ENCODE data around the gene SFXN3.

SFXN3 gene

GRCh38 chr10:101029520-101030295 is 1.3 kb upstream of the SFXN3 start:
- Histone ChIP-seq H2AFZ (ENCODE audit: low read length) (no peak overlapping the region), H4K20me1 (ENCODE audit: insufficient read depth, low read length) (no peaks in the 10 kb centered on the region), H3K36me3 (ENCODE audit: insufficient read depth, low read length) (no peaks in the 10 kb centered on the region), H3K9ac (ENCODE audit: low read length) (no peak overlapping the region), H3K9me2 (ENCODE audit: low read depth, low read length) (no peaks in the 10 kb centered on the region), H3K79me2 (ENCODE audit: insufficient read depth, low read length) (no peaks in the 10 kb centered on the region), H3K9me3 (ENCODE audit: low read length) (no peaks in the 10 kb centered on the region), H3K4me1 (ENCODE audit: insufficient read depth, low read length, severe bottlenecking) (peaks cover 10% of the 10 kb centered on the region), H3K4me3 (ENCODE audit: low read depth, low read length, poor library complexity, severe bottlenecking) (no peak overlapping the region), H3K4me2 (ENCODE audit: low read length) (no peak overlapping the region), H3F3A (ENCODE audit: insufficient read depth, low read length) (no peaks in the 10 kb centered on the region), H3K27me3 (ENCODE audit: insufficient read depth, low read length) (0 out of 2 replicates have a peak, but pooled peaks cover 4% of the 10 kb centered on the region), H3K27ac (ENCODE audit: low read depth, low read length, poor library complexity, severe bottlenecking) (no peak overlapping the region)
- no peak for TF ChIP-seq EZH2 (IDR thresholded peaks at IDR 0.05; ENCODE audit: borderline replicate concordance, low read length)
- TF ChIP-seq, protein P1, sequence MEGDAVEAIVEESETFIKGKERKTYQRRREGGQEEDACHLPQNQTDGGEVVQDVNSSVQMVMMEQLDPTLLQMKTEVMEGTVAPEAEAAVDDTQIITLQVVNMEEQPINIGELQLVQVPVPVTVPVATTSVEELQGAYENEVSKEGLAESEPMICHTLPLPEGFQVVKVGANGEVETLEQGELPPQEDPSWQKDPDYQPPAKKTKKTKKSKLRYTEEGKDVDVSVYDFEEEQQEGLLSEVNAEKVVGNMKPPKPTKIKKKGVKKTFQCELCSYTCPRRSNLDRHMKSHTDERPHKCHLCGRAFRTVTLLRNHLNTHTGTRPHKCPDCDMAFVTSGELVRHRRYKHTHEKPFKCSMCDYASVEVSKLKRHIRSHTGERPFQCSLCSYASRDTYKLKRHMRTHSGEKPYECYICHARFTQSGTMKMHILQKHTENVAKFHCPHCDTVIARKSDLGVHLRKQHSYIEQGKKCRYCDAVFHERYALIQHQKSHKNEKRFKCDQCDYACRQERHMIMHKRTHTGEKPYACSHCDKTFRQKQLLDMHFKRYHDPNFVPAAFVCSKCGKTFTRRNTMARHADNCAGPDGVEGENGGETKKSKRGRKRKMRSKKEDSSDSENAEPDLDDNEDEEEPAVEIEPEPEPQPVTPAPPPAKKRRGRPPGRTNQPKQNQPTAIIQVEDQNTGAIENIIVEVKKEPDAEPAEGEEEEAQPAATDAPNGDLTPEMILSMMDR (IDR thresholded peaks at IDR 0.05; ENCODE audit: low read length) = no peak

GRCh38 chr10:101030496-101031127 is 422 bp upstream of the SFXN3 start:
- no peak overlapping the region for H3K9ac ChIP-seq (ENCODE audit: low read length)
- 0 out of 2 replicates have a peak, but pooled peaks cover 4% of the 10 kb centered on the region for H3K27me3 ChIP-seq (ENCODE audit: insufficient read depth, low read length)
- peak overlapping the region; percentile 53 for H3K4me3 ChIP-seq (ENCODE audit: low read depth, low read length, poor library complexity, severe bottlenecking)
- no peak overlapping the region for H3K27ac ChIP-seq (ENCODE audit: low read depth, low read length, poor library complexity, severe bottlenecking)
- peak overlapping the region; percentile 58 for H3K4me2 ChIP-seq (ENCODE audit: low read length)
- H3F3A ChIP-seq (ENCODE audit: insufficient read depth, low read length) = no peaks in the 10 kb centered on the region
- peaks cover 10% of the 10 kb centered on the region for H3K4me1 ChIP-seq (ENCODE audit: insufficient read depth, low read length, severe bottlenecking)
- H3K79me2 ChIP-seq (ENCODE audit: insufficient read depth, low read length) = no peaks in the 10 kb centered on the region
- H3K9me2 ChIP-seq (ENCODE audit: low read depth, low read length) = no peaks in the 10 kb centered on the region
- H4K20me1 ChIP-seq (ENCODE audit: insufficient read depth, low read length) = no peaks in the 10 kb centered on the region
- H3K9me3 ChIP-seq (ENCODE audit: low read length) = no peaks in the 10 kb centered on the region
- H3K36me3 ChIP-seq (ENCODE audit: insufficient read depth, low read length) = no peaks in the 10 kb centered on the region
- TF ChIP-seq, protein P1 (IDR thresholded peaks at IDR 0.05; ENCODE audit: low read length) = no peak
- TF ChIP-seq EZH2 (IDR thresholded peaks at IDR 0.05; ENCODE audit: borderline replicate concordance, low read length) = no peak
- no peak overlapping the region for H2AFZ ChIP-seq (ENCODE audit: low read length)

GRCh38 chr10:101031796-101032636 is 982 bp downstream of the SFXN3 start:
- Histone ChIP-seq H3K9me3 (ENCODE audit: low read length) (no peaks in the 10 kb centered on the region), H2AFZ (ENCODE audit: low read length) (no peak overlapping the region), H3K4me2 (ENCODE audit: low read length) (peak overlapping the region; percentile 58), H3K9ac (ENCODE audit: low read length) (no peak overlapping the region; the same call in 1 of the 2 replicates), H3K27me3 (ENCODE audit: insufficient read depth, low read length) (0 out of 2 replicates have a peak, but pooled peaks cover 4% of the 10 kb centered on the region), H3K27ac (ENCODE audit: low read depth, low read length, poor library complexity, severe bottlenecking) (no peak overlapping the region), H3K36me3 (ENCODE audit: insufficient read depth, low read length) (no peaks in the 10 kb centered on the region), H3K9me2 (ENCODE audit: low read depth, low read length) (no peaks in the 10 kb centered on the region), H3F3A (ENCODE audit: insufficient read depth, low read length) (no peaks in the 10 kb centered on the region), H3K4me3 (ENCODE audit: low read depth, low read length, poor library complexity, severe bottlenecking) (peak overlapping the region; percentile 53), H3K79me2 (ENCODE audit: insufficient read depth, low read length) (no peaks in the 10 kb centered on the region), H4K20me1 (ENCODE audit: insufficient read depth, low read length) (no peaks in the 10 kb centered on the region), H3K4me1 (ENCODE audit: insufficient read depth, low read length, severe bottlenecking) (peaks cover 10% of the 10 kb centered on the region)
- TF ChIP-seq, protein P1 (IDR thresholded peaks at IDR 0.05; ENCODE audit: low read length) = no peak
- TF ChIP-seq EZH2 (IDR thresholded peaks at IDR 0.05; ENCODE audit: borderline replicate concordance, low read length) = no peak

All from OCI-LY1 (cell line).